Measurements from ENCODE around the gene SORT1.
"Not testable (repeated sequence)": the region's sequence is repeated elsewhere in the genome, so short reads cannot be mapped to it uniquely, and the experiment has no call there.

The SORT1 gene

GRCh38 chr1:109397581-109398342 lies at the start of gene SORT1:
SORT1 (minus strand) TSS chr1:109397918; CDS start chr1:109397892, 26 bp downstream.
- peak; percentile 90 to 93 for ATAC-seq

GRCh38 chr1:109445949-109446695 lies 48.4 kb upstream of the SORT1 start:
- not testable (repeated sequence) for ATAC-seq

GRCh38 chr1:109444346-109444745 lies 46.6 kb upstream of the SORT1 start:
- ATAC-seq: no peak

- ATAC-seq: no peak
Measured at GRCh38 chr1:109443476-109443875, 45.8 kb upstream of the SORT1 start.

GRCh38 chr1:109441069-109441468 lies 43.4 kb upstream of the SORT1 start:
- ATAC-seq: no peak

- ATAC-seq: peak; percentile 96 to 98
Measured at GRCh38 chr1:109438798-109439297, 41.1 kb upstream of the SORT1 start.

GRCh38 chr1:109434484-109434883 lies 36.8 kb upstream of the SORT1 start:
- ATAC-seq: no peak

- ATAC-seq: no peak
Measured at GRCh38 chr1:109433322-109433721, 35.6 kb upstream of the SORT1 start.

- no peak for ATAC-seq
Measured at GRCh38 chr1:109432336-109432735, 34.6 kb upstream of the SORT1 start.

GRCh38 chr1:109427171-109427467 lies 29.4 kb upstream of the SORT1 start:
- ATAC-seq: no peak

- ATAC-seq: peak; percentile 94 to 97
Measured at GRCh38 chr1:109426281-109427170, 28.8 kb upstream of the SORT1 start, which contains the start of gene PSMA5. PSMA5 (minus strand) TSS chr1:109426448; CDS start chr1:109426330, 118 bp downstream.

- ATAC-seq: peak; percentile 27 to 38
Measured at GRCh38 chr1:109425391-109426280, 27.9 kb upstream of the SORT1 start.

- ATAC-seq: no peak
Measured at GRCh38 chr1:109423498-109423897, 25.8 kb upstream of the SORT1 start.

GRCh38 chr1:109412551-109412950 lies 14.8 kb upstream of the SORT1 start:
- ATAC-seq: no peak

GRCh38 chr1:109404838-109405237 lies 7.1 kb upstream of the SORT1 start:
- peak; percentile 38 to 44 for ATAC-seq

GRCh38 chr1:109402025-109402424 lies 4.3 kb upstream of the SORT1 start:
- ATAC-seq: no peak

GRCh38 chr1:109400035-109400655 lies 2.4 kb upstream of the SORT1 start:
- no peak for ATAC-seq

GRCh38 chr1:109399326-109399957 lies 1.7 kb upstream of the SORT1 start:
- ATAC-seq: peak in 1 of 2 donors; percentile 45

- no peak for ATAC-seq
Measured at GRCh38 chr1:109398343-109399225, 866 bp upstream of the SORT1 start.

All from activated CD4-positive, CD25-positive, alpha-beta regulatory T cell treated with anti-CD3 and anti-CD28 coated beads, Interleukin-2, amount 50 U/mL, for 24 hours (primary cell).